HL-60/S4 treated with phorbol 12-myristate 13-acetate at 8.2 ng/mL for 4 days and 3 days (cell line): Measurements from ENCODE around the gene PRR19.

ENCODE experiments used
- in situ Hi-C: fragments of 300-500 bp; cut with MboI; formaldehyde crosslinking; loops from 2 replicates; pipeline ENCODE4 v1.15.0; 2022; ENCODE audit warnings: low sequenced_read_pairs

Gene PRR19

GRCh38 chr19:42282819-42283187, 19.1 kb upstream of the PRR19 start:
- in situ Hi-C loops = no loop called here

GRCh38 chr19:42283188-42284065, 18.5 kb upstream of the PRR19 start:
- in situ Hi-C loops = no loop called here

GRCh38 chr19:42284066-42284501, 17.8 kb upstream of the PRR19 start:
- in situ Hi-C loops = no loop called here

- in situ Hi-C loops = no loop called here
These were observed 17.2 kb upstream of the PRR19 start for GRCh38 chr19:42284591-42285341.

- in situ Hi-C loops = no loop called here
These were observed 16.4 kb upstream of the PRR19 start for GRCh38 chr19:42285541-42285941.

- in situ Hi-C loops = no loop called here
These were observed 16.0 kb upstream of the PRR19 start for GRCh38 chr19:42285988-42286348.

- in situ Hi-C loops = no loop called here
These were observed 15.4 kb upstream of the PRR19 start for GRCh38 chr19:42286349-42287016.

- in situ Hi-C loops = no loop called here
These were observed 14.7 kb upstream of the PRR19 start for GRCh38 chr19:42287017-42287826.

- in situ Hi-C loops = no loop called here
These were observed 14.2 kb upstream of the PRR19 start for GRCh38 chr19:42287827-42288107.

GRCh38 chr19:42288387-42288786, 13.5 kb upstream of the PRR19 start:
- in situ Hi-C loops = no loop called here

- in situ Hi-C loops = no loop called here
These were observed 12.9 kb upstream of the PRR19 start for GRCh38 chr19:42288881-42289555.

- in situ Hi-C loops = no loop called here
These were observed 12.3 kb upstream of the PRR19 start for GRCh38 chr19:42289556-42290041.

GRCh38 chr19:42290136-42290522, 11.8 kb upstream of the PRR19 start:
- in situ Hi-C loops = no loop called here

GRCh38 chr19:42290523-42291434, 11.2 kb upstream of the PRR19 start:
- in situ Hi-C loops = no loop called here

GRCh38 chr19:42291435-42291810, 10.5 kb upstream of the PRR19 start:
- in situ Hi-C loops = no loop called here

GRCh38 chr19:42292042-42292960, 9.6 kb upstream of the PRR19 start:
- in situ Hi-C loops = no loop called here

GRCh38 chr19:42292963-42293362, 9.0 kb upstream of the PRR19 start:
- in situ Hi-C loops = no loop called here

GRCh38 chr19:42293540-42293939, 8.4 kb upstream of the PRR19 start:
- in situ Hi-C loops = no loop called here
